Fibroblast of peridontal ligament (primary cell): ENCODE results near the gene TMEFF2.

Source experiments
- DNase-seq: peaks from one replicate; pipeline ENCODE4 v3.0.0-alpha.2; 2010; ENCODE audit errors: extremely low read depth

Gene TMEFF2

GRCh38 chr2:192068966-192069365 lies 125.8 kb downstream of the TMEFF2 start:
- no peak for DNase-seq

GRCh38 chr2:192067631-192068030 lies 127.1 kb downstream of the TMEFF2 start:
- DNase-seq = no peak

- no peak for DNase-seq
Measured at GRCh38 chr2:192064459-192064858, 130.3 kb downstream of the TMEFF2 start.

GRCh38 chr2:192060161-192060560 lies 134.6 kb downstream of the TMEFF2 start:
- DNase-seq = no peak

- DNase-seq = no peak
Measured at GRCh38 chr2:192059266-192059665, 135.5 kb downstream of the TMEFF2 start.

- DNase-seq = no peak
Measured at GRCh38 chr2:192053921-192054320, 140.8 kb downstream of the TMEFF2 start.

GRCh38 chr2:192051533-192051932 lies 143.2 kb downstream of the TMEFF2 start:
- DNase-seq = no peak

- no peak for DNase-seq
Measured at GRCh38 chr2:192049362-192049761, 145.4 kb downstream of the TMEFF2 start.

GRCh38 chr2:192047315-192048107 lies 147.2 kb downstream of the TMEFF2 start:
- no peak for DNase-seq

GRCh38 chr2:192044496-192044895 lies 150.2 kb downstream of the TMEFF2 start:
- DNase-seq = no peak

GRCh38 chr2:192043216-192043870 lies 151.4 kb downstream of the TMEFF2 start:
- no peak for DNase-seq

GRCh38 chr2:192042126-192042525 lies 152.6 kb downstream of the TMEFF2 start:
- DNase-seq = no peak

- no peak for DNase-seq
Measured at GRCh38 chr2:192038110-192038509, 156.6 kb downstream of the TMEFF2 start.

GRCh38 chr2:192035731-192036442 lies 158.8 kb downstream of the TMEFF2 start:
- DNase-seq = peak; percentile 84

- DNase-seq = no peak
Measured at GRCh38 chr2:192030856-192031255, 163.9 kb downstream of the TMEFF2 start.

GRCh38 chr2:192030289-192030688 lies 164.4 kb downstream of the TMEFF2 start:
- DNase-seq = no peak

- DNase-seq = peak; percentile 14
Measured at GRCh38 chr2:192029089-192029488, 165.6 kb downstream of the TMEFF2 start.

- peak; percentile 15 for DNase-seq
Measured at GRCh38 chr2:192026825-192027120, 168.0 kb downstream of the TMEFF2 start.

- DNase-seq = peak; percentile 39
Measured at GRCh38 chr2:192026059-192026824, 168.5 kb downstream of the TMEFF2 start.

- DNase-seq = no peak
Measured at GRCh38 chr2:192025637-192026036, 169.1 kb downstream of the TMEFF2 start.

GRCh38 chr2:192023006-192023405 lies 171.7 kb downstream of the TMEFF2 start:
- no peak for DNase-seq

GRCh38 chr2:192017844-192018243 lies 176.9 kb downstream of the TMEFF2 start:
- DNase-seq = no peak
